H1 (cell line): ENCODE measurements around the gene YIPF2. TPM values are rescaled to one million over a fixed set of nuclear protein-coding genes. Genes with fewer than 3 reads are reported as not detected.

Experiments
- CTCF ChIA-PET: fragments of 300-600 bp; sonication (Branson Sonifier 250); formaldehyde crosslinking; loops from one replicate; lab custom pipeline; 2021; ENCODE audit not compliant: partially characterized antibody; lab: Charles Lee
- POLR2A ChIA-PET: fragments of 300-600 bp; sonication (Branson Sonifier 250); formaldehyde crosslinking; loops from one replicate; lab custom pipeline; 2021; ENCODE audit warnings: inconsistent platforms; ENCODE audit not compliant: partially characterized antibody; lab: Charles Lee
- DNase-seq, 2 experiments: peaks; one replicate each; pipeline versions ENCODE4 v3.0.0 to v3.0.0-alpha.2; 2010 to 2022; ENCODE audit warnings: low spot score in 2 of 2, low read depth in 1 of 2, mixed read lengths in 1 of 2
- FAIRE-seq: peaks from 2 replicates; lab custom pipeline; 2011; peaks lifted over from hg19 to GRCh38; lab: Jason Lieb, UNC
- H2AFZ ChIP-seq: 2 replicates; pipeline ENCODE4 v1.8.1; 2012; ENCODE audit warnings: low read length, inconsistent platforms
- H2AK5ac ChIP-seq: 2 replicates; pipeline ENCODE4 v1.6.1; 2013; ENCODE audit warnings: low read depth, low read length
- H2BK120ac ChIP-seq: replicated peaks from 2 replicates; pipeline ENCODE3; 2013; ENCODE audit warnings: low read depth, low read length, inconsistent platforms
- H2BK12ac ChIP-seq: 2 replicates; pipeline ENCODE4 v1.6.1; 2013; ENCODE audit warnings: low read depth, low read length
- H2BK15ac ChIP-seq: 2 replicates; pipeline ENCODE4 v1.6.1; 2013; ENCODE audit warnings: low read length
- H2BK20ac ChIP-seq: 2 replicates; pipeline ENCODE4 v1.6.1; 2013; ENCODE audit warnings: low read length
- H2BK5ac ChIP-seq: 2 replicates; pipeline ENCODE4 v1.6.1; 2013; ENCODE audit warnings: low read depth, low read length
- H3K14ac ChIP-seq: 2 replicates; pipeline ENCODE4 v1.6.1; 2013; ENCODE audit warnings: inconsistent platforms; ENCODE audit not compliant: insufficient read length
- H3K18ac ChIP-seq: 2 replicates; pipeline ENCODE4 v1.6.1; 2013; ENCODE audit warnings: low read length; ENCODE audit errors: extremely low read depth
- H3K23ac ChIP-seq: 2 replicates; pipeline ENCODE4 v1.6.1; 2013; ENCODE audit warnings: inconsistent platforms; ENCODE audit not compliant: insufficient read length
- H3K23me2 ChIP-seq: 2 replicates; pipeline ENCODE4 v1.6.1; 2013; ENCODE audit warnings: low read depth, low read length
- H3K27ac ChIP-seq: 2 replicates; pipeline ENCODE4 v1.6.1; 2011; ENCODE audit warnings: low read depth, low read length, inconsistent platforms
- H3K27me3 ChIP-seq, 4 experiments: replicated peaks in 1 of 4; 1 replicate in 1 of 4; 2 replicates in 3 of 4; pipeline versions ENCODE4 v1.6.1 to v1.8.1; 2011 to 2013; ENCODE audit warnings: low read length in 3 of 4, mild to moderate bottlenecking in 3 of 4, inconsistent platforms in 2 of 4, mixed read lengths in 2 of 4, moderate library complexity in 1 of 4; ENCODE audit not compliant: control insufficient read depth in 3 of 4, insufficient read depth in 3 of 4; ENCODE audit errors: extremely low read depth in 1 of 4
- H3K36me3 ChIP-seq, 4 experiments: 2 replicates each; pipeline versions ENCODE4 v1.6.1 to v1.8.1; 2011 to 2013; ENCODE audit warnings: mild to moderate bottlenecking in 4 of 4, low read length in 3 of 4, moderate library complexity in 2 of 4, control low read depth in 1 of 4, inconsistent platforms in 1 of 4; ENCODE audit not compliant: insufficient read depth in 4 of 4, control insufficient read depth in 2 of 4
- H3K4ac ChIP-seq: replicated peaks from 2 replicates; pipeline ENCODE3; 2013; ENCODE audit warnings: low read length, low read depth, mixed read lengths, inconsistent platforms; ENCODE audit not compliant: insufficient read length
- H3K4me1 ChIP-seq, 4 experiments: replicated peaks in 1 of 4; 1 replicate in 1 of 4; 2 replicates in 3 of 4; pipeline versions ENCODE4 v1.6.1 to v1.8.1; 2011 to 2013; ENCODE audit warnings: low read length in 3 of 4, inconsistent platforms in 2 of 4, mixed read lengths in 1 of 4; ENCODE audit not compliant: insufficient read depth in 4 of 4, control insufficient read depth in 3 of 4
- H3K4me2 ChIP-seq, 2 experiments: 2 replicates each; pipeline versions ENCODE4 v1.6.1 to v1.8.1; 2011 to 2013; ENCODE audit warnings: low read depth in 2 of 2, low read length in 2 of 2, control low read depth in 1 of 2, inconsistent platforms in 1 of 2, mild to moderate bottlenecking in 1 of 2; ENCODE audit not compliant: insufficient read depth in 1 of 2
- H3K4me3 ChIP-seq, 4 experiments: fragments of 200-600, 300-600 bp in 1 of 4; sonication (generic), shearing (Covaris generic), sonication (Bioruptor Twin) in 1 of 4; 2 replicates each; pipeline versions ENCODE4 v1.5.1 to v1.8.1; 2011 to 2016; ENCODE audit warnings: low read length in 4 of 4, low read depth in 3 of 4, control low read depth in 2 of 4, inconsistent platforms in 2 of 4, mild to moderate bottlenecking in 2 of 4, mixed read lengths in 1 of 4, moderate library complexity in 1 of 4; ENCODE audit not compliant: insufficient read depth in 2 of 4; ENCODE audit errors: extremely low read depth in 1 of 4
- H3K56ac ChIP-seq: replicated peaks from 2 replicates; pipeline ENCODE3; 2013; ENCODE audit warnings: low read depth, mild to moderate bottlenecking, mixed read lengths, low read length, inconsistent platforms; ENCODE audit not compliant: insufficient read length
- H3K79me1 ChIP-seq: 2 replicates; pipeline ENCODE4 v1.6.1; 2013; ENCODE audit warnings: low read depth, low read length, control low read depth
- H3K79me2 ChIP-seq, 2 experiments: 2 replicates each; pipeline versions ENCODE4 v1.6.1 to v1.8.1; 2012 to 2013; ENCODE audit warnings: low read length in 2 of 2, mild to moderate bottlenecking in 2 of 2, inconsistent platforms in 1 of 2; ENCODE audit not compliant: insufficient read depth in 2 of 2, control insufficient read depth in 1 of 2
- H3K9ac ChIP-seq, 4 experiments: replicated peaks in 1 of 4; 1 replicate in 1 of 4; 2 replicates in 3 of 4; pipeline versions ENCODE4 v1.6.1 to v1.8.1; 2011 to 2013; ENCODE audit warnings: low read depth in 3 of 4, low read length in 3 of 4, control low read depth in 2 of 4, mild to moderate bottlenecking in 2 of 4, moderate library complexity in 2 of 4, inconsistent platforms in 1 of 4; ENCODE audit errors: extremely low read depth in 1 of 4
- H3K9me3 ChIP-seq, 2 experiments: 2 replicates each; pipeline versions ENCODE4 v1.6.1 to v1.8.1; 2012 to 2013; ENCODE audit warnings: mild to moderate bottlenecking in 2 of 2, moderate library complexity in 2 of 2, control low read depth in 1 of 2, inconsistent platforms in 1 of 2, low read depth in 1 of 2, low read length in 1 of 2, mixed read lengths in 1 of 2; ENCODE audit not compliant: insufficient read depth in 2 of 2
- H4K20me1 ChIP-seq, 2 experiments: replicated peaks in 1 of 2; 2 replicates each; pipeline versions ENCODE3 to v1.8.1; 2011 to 2013; ENCODE audit warnings: inconsistent platforms in 2 of 2, low read length in 2 of 2, mild to moderate bottlenecking in 1 of 2; ENCODE audit not compliant: insufficient read depth in 2 of 2, control insufficient read depth in 1 of 2
- H4K5ac ChIP-seq: 2 replicates; pipeline ENCODE4 v1.6.1; 2013; ENCODE audit warnings: low read length, low read depth, mixed read lengths, inconsistent platforms; ENCODE audit not compliant: insufficient read length
- H4K8ac ChIP-seq: 2 replicates; pipeline ENCODE4 v1.8.0; 2013; ENCODE audit warnings: mild to moderate bottlenecking, moderate library complexity, low read length, inconsistent platforms; ENCODE audit not compliant: insufficient read depth; ENCODE audit errors: extremely low read depth
- H4K91ac ChIP-seq: replicated peaks from 2 replicates; pipeline ENCODE3; 2013; ENCODE audit warnings: low read length, mixed read lengths, inconsistent platforms; ENCODE audit not compliant: insufficient read length
- BACH1 ChIP-seq: IDR thresholded peaks from 2 replicates; pipeline ENCODE4 v1.6.1; 2012; ENCODE audit warnings: low read length, improper control_type of control experiment
- CBX8 ChIP-seq: fragments of 300-800, 300-1000 bp; sonication (generic); IDR thresholded peaks from 2 replicates; pipeline ENCODE4 v1.7.1; 2016; ENCODE audit warnings: low read depth, low read length, borderline replicate concordance
- FOSL1 ChIP-seq: IDR thresholded peaks from 2 replicates; pipeline ENCODE4 v1.6.1; 2011; ENCODE audit warnings: mild to moderate bottlenecking, low read depth, low read length, moderate library complexity; ENCODE audit not compliant: insufficient read depth
- GABPA ChIP-seq: IDR thresholded peaks from 2 replicates; pipeline ENCODE4 v1.6.1; 2011; ENCODE audit warnings: mild to moderate bottlenecking, low read length, moderate library complexity, borderline replicate concordance; ENCODE audit not compliant: insufficient read depth
- JUN ChIP-seq: IDR thresholded peaks from 2 replicates; pipeline ENCODE4 v1.6.1; 2011; ENCODE audit warnings: low read depth, mild to moderate bottlenecking, improper control_type of control experiment, low read length
- TAF7 ChIP-seq: optimal IDR thresholded peaks from 2 replicates; pipeline ENCODE3; 2011; ENCODE audit warnings: low read depth, mild to moderate bottlenecking, inconsistent platforms, low read length, moderate library complexity, borderline replicate concordance
- USF2 ChIP-seq: IDR thresholded peaks from 2 replicates; pipeline ENCODE4 v1.6.1; 2011; ENCODE audit warnings: low read length, improper control_type of control experiment
- WGBS, 2 experiments: shearing (Covaris generic) in 1 of 2; methylation state at CpG; one replicate each; pipeline versions ENCODE4 v1.1.6 to v1.1.7; 2013 to 2015; ENCODE audit warnings: low lambda C conversion rate in 2 of 2, mixed read lengths in 2 of 2, inconsistent platforms in 1 of 2, low coverage in 1 of 2, missing lambda C conversion rate in 1 of 2; ENCODE audit not compliant: insufficient replicate concordance in 2 of 2, insufficient coverage in 1 of 2, insufficient read length in 1 of 2; ENCODE audit errors: extremely low coverage in 1 of 2, missing lambda C conversion rate in 1 of 2; 5-methylcytosine and 5-hydroxymethylcytosine counted together
- polyA plus RNA-seq, 7 experiments: library from polyadenylated mRNA; depleted of rRNA in 3 of 7; stranded (reverse) in 5 of 7; unstranded in 2 of 7; fragments of >200 nt in 5 of 7; fragments of 200-250 nt in 2 of 7; gene quantifications; 1 replicate in 5 of 7; 2 replicates in 1 of 7; 4 replicates in 1 of 7; pipeline versions ENCODE4 v1.2.1 to v1.2.3, GENCODE V29; 2011 to 2013; ENCODE audit warnings: missing spikeins in 2 of 7, mixed read lengths in 2 of 7
- total RNA-seq: library from RNA; stranded (reverse); fragmentation: NEBNext Ultra II Directional; extraction: Animal tissue kit (Norgen Biotek cat#: 25700); gene quantifications from 2 replicates; pipeline ENCODE4 v1.2.1, GENCODE V29; 2021
- TF ChIP-seq, protein P1 (sequence below): IDR thresholded peaks from 2 replicates; pipeline ENCODE4 v1.6.1; 2012; ENCODE audit warnings: low read length, inconsistent platforms
- TF ChIP-seq, protein P2 (sequence below): IDR thresholded peaks from 2 replicates; pipeline ENCODE4 v1.6.1; 2011; ENCODE audit warnings: low read depth, mild to moderate bottlenecking, low read length; ENCODE audit not compliant: insufficient read depth

The YIPF2 gene
- total and polyA plus RNA-seq, 2 of the 8 experiments (the other 6 are each of a cell fraction or from before 2014, with no cell fraction given), result 48.3 to 112 TPM

GRCh38 chr19:10892256-10892655, 36.2 kb downstream of the YIPF2 start:
- H4K5ac ChIP-seq, result no peak overlapping the region
- ChIA-PET CTCF (interaction anchor here (0.8 to 5.4 kb wide), 4 partner anchors 10 to 35 kb away, joined by 3 to 29 read pairs (median 4); no protein-coding TSS in a partner anchor), POLR2A (interaction anchor here (0.8 to 6.8 kb wide), 4 partner anchors 13 to 28 kb away, joined by 3 to 72 read pairs (median 4); no protein-coding TSS in a partner anchor)
- no peak overlapping the region for H2BK15ac ChIP-seq
- H2AFZ ChIP-seq, result no peak overlapping the region
- H3K4me1 ChIP-seq, result peaks cover 18 to 49% (median 42%) of the 10 kb centered on the region in 4 experiments
- no peak overlapping the region for H3K23ac ChIP-seq
- no peak overlapping the region for H3K27ac ChIP-seq
- no peak overlapping the region for H2BK12ac ChIP-seq
- H2BK120ac ChIP-seq, result no peak overlapping the region
- no peak overlapping the region for H2BK20ac ChIP-seq
- peaks cover 33% of the 10 kb centered on the region for H3K79me1 ChIP-seq
- H3K4me3 ChIP-seq, result no peak overlapping the region
- 90% methylated on average over 13 of the region's 13 CpGs; no CpG with 5 or more reads in 1 of the 2 experiments for WGBS, 2 experiments
- no peak overlapping the region for H3K4ac ChIP-seq
- H3K4me2 ChIP-seq, result peak overlapping the region in 1 of 2 experiments; percentile 15; a peak in 1 of 4 replicates
- H2BK5ac ChIP-seq, result no peak overlapping the region
- H3K79me2 ChIP-seq, result peaks cover 0 to 74% of the 10 kb centered on the region in 2 experiments; a peak in 2 of 4 replicates
- DNase-seq (no peak), FAIRE-seq (no peak)
- H4K20me1 ChIP-seq, result peaks cover 2 to 24% of the 10 kb centered on the region in 2 experiments
- H3K9ac ChIP-seq, result no peak overlapping the region
- no peak overlapping the region for H3K56ac ChIP-seq
- no peak overlapping the region for H3K14ac ChIP-seq
- no peak overlapping the region for H4K91ac ChIP-seq
- no peaks in the 10 kb centered on the region for H3K23me2 ChIP-seq
- H2AK5ac ChIP-seq, result no peak overlapping the region
- peak overlapping the region; percentile 29; the same call in 1 of the 2 replicates for H3K18ac ChIP-seq
- peak overlapping the region; percentile 88 for H4K8ac ChIP-seq
- no peaks in the 10 kb centered on the region for H3K27me3 ChIP-seq
- no peaks in the 10 kb centered on the region for H3K9me3 ChIP-seq
- no peaks in the 10 kb centered on the region for H3K36me3 ChIP-seq
- no peak for TF ChIP-seq TAF7
- TF ChIP-seq GABPA, result no peak
- TF ChIP-seq, protein P1, sequence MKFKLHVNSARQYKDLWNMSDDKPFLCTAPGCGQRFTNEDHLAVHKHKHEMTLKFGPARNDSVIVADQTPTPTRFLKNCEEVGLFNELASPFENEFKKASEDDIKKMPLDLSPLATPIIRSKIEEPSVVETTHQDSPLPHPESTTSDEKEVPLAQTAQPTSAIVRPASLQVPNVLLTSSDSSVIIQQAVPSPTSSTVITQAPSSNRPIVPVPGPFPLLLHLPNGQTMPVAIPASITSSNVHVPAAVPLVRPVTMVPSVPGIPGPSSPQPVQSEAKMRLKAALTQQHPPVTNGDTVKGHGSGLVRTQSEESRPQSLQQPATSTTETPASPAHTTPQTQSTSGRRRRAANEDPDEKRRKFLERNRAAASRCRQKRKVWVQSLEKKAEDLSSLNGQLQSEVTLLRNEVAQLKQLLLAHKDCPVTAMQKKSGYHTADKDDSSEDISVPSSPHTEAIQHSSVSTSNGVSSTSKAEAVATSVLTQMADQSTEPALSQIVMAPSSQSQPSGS, result no peak
- no peak for TF ChIP-seq USF2
- TF ChIP-seq BACH1, result no peak
- TF ChIP-seq CBX8, result no peak
- TF ChIP-seq, protein P2, sequence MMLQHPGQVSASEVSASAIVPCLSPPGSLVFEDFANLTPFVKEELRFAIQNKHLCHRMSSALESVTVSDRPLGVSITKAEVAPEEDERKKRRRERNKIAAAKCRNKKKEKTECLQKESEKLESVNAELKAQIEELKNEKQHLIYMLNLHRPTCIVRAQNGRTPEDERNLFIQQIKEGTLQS, result no peak
- TF ChIP-seq FOSL1, result no peak
- no peak for TF ChIP-seq JUN
